ENCODE data around the gene ZNF610. TPM values are rescaled to one million over a fixed set of nuclear protein-coding genes. Genes with fewer than 3 reads are reported as not detected.
A peak's percentile ranks its signal among the peaks of the same experiment; 100 is the strongest.
"Not testable (repeated sequence)": the region's sequence is repeated elsewhere in the genome, so short reads cannot be mapped to it uniquely, and the experiment has no call there.

The ZNF610 gene
- total RNA-seq, 6 experiments from 2014 or later, result 0.16 to 0.51 (median 0.39) TPM; not detected in 1

DNA sequence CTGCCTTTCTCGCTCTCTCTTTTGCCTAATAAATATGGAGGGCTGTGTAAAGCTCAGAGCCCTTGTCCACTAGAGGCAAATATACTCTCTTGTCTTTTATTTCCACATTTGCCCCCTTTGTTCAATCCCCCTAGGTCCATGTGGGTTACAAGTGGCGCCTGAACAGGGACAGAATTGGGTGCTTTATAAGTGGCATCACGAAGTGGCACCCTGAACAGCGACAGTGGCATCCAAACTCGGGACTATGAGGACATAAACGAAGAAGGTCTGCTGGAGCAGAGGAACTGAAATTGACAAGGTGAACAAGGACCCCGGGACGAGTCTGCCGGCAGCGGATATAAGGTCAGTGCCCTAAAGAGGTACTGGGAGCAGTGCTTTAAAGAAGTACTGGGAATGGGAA lies 4.3 kb upstream of the ZNF610 start:
- Histone ChIP-seq H3K4me3 (no peak overlapping the region), H3K9me3 (peaks cover 0 to 62% (median 8%) of the 10 kb centered on the region in 4 donors), H3K27me3 (no peaks in the 10 kb centered on the region), H3K36me3 (no peaks in the 10 kb centered on the region), H3K4me1 (no peaks in the 10 kb centered on the region), H3K27ac (no peak overlapping the region)
- WGBS (ENCODE audit: insufficient coverage, low coverage, low lambda C conversion rate, missing lambda C conversion rate), result 82% methylated on average over 10 of the region's 10 CpGs
- TF ChIP-seq POLR2A (IDR thresholded peaks at IDR 0.05), result no peak
- no peak for TF ChIP-seq CTCF (IDR thresholded peaks at IDR 0.05)
- ATAC-seq (no peak), DNase-seq (no peak)
- intact Hi-C loops (cut with DNase I), result no loop called here

DNA sequence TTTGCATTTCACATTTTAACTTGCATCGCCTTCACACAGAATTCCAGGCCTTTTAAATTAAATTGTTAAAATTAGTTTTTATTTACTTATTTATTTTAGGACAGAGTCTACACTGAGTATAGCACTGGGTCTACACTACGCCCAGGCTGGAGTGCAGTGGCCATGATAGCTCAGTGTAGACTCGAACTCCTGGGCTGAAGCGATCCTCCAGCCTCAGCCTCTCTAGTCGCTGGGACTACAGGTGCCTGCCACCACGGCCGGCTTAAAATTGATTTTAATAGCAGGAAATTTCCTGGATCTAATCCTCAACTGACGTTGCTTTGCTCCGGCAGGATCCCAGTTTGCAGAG lies 301 bp upstream of the ZNF610 start:
- Histone ChIP-seq H3K4me3 (peak overlapping the region; percentile 44 to 54 (median 49)), H3K9me3 (peaks cover 0 to 31% (median 3%) of the 10 kb centered on the region in 4 donors), H3K36me3 (no peaks in the 10 kb centered on the region), H3K4me1 (no peaks in the 10 kb centered on the region), H3K27ac (peak overlapping the region in 1 of 3 donors; percentile 51), H3K27me3 (no peaks in the 10 kb centered on the region)
- 46% methylated on average over 9 of the region's 9 CpGs for WGBS (ENCODE audit: insufficient coverage, low coverage, low lambda C conversion rate, missing lambda C conversion rate)
- ATAC-seq, result peak in 1 of 4 donors; percentile 16
- DNase-seq, result no peak
- intact Hi-C loops (cut with DNase I), result no loop called here
- TF ChIP-seq CTCF (IDR thresholded peaks at IDR 0.05) (no peak), POLR2A (IDR thresholded peaks at IDR 0.05) (no peak)

- no peak for ATAC-seq
- DNase-seq, result no peak
- Histone ChIP-seq H3K27ac (peak overlapping the region in 1 of 3 donors; percentile 51), H3K36me3 (no peaks in the 10 kb centered on the region), H3K9me3 (peaks cover 0 to 20% (median 3%) of the 10 kb centered on the region in 4 donors), H3K4me3 (peak overlapping the region; percentile 44 to 54 (median 49)), H3K4me1 (no peaks in the 10 kb centered on the region), H3K27me3 (no peaks in the 10 kb centered on the region)
- intact Hi-C loops (cut with DNase I), result no loop called here
- 2% methylated on average over 9 of the region's 9 CpGs for WGBS (ENCODE audit: insufficient coverage, low coverage, low lambda C conversion rate, missing lambda C conversion rate)
- TF ChIP-seq POLR2A (IDR thresholded peaks at IDR 0.05), result no peak
- no peak for TF ChIP-seq CTCF (IDR thresholded peaks at IDR 0.05)
These were observed 843 bp downstream of the ZNF610 start for GRCh38 chr19:52336791-52337381.

DNA sequence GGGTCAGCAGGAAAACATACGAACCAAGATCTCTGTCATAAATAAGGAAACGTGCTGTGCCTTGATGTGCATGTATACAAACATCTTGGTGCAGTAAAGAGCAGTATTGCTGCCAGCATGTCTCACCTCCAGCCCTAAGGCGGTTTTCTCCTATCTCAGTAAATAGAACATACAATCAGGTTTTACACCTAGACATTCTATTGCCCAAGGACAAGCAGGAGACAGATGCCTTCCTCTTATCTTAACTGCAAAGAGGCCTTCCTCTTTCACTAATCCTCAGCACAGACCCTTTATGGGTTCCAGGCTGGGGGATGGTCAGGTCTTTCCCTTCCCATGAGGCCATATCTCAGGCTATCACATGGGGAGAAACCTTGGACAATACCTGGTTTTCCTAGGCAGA lies 3.0 kb downstream of the ZNF610 start:
- H3K36me3 ChIP-seq; H3K27me3 ChIP-seq; DNase-seq; H3K9me3 ChIP-seq; H3K4me1 ChIP-seq; H3K27ac ChIP-seq; ATAC-seq; H3K4me3 ChIP-seq; intact Hi-C loops (cut with DNase I): not testable (repeated sequence)
- WGBS (ENCODE audit: insufficient coverage, low coverage, low lambda C conversion rate, missing lambda C conversion rate), result 57% methylated on average over 3 of the region's 3 CpGs

DNA sequence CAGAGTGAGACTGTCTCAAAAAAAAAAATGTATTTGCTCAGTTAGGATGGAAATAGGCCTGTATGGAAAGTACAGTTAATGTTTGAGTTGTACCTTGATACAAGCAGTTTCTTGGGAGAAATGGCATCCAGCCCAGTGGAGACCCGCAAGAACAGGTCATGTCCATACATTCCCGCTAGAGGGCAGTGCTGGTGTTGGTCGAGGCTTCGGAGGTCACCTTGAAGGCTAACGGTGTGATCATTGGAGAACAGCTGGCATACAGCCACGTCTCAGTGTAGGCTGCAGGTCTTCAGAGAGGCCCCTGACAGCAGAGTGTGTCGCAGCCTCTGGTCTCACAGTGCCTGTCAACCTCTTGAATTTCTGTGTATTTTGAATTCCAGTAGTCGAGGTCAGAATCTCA lies 7.5 kb downstream of the ZNF610 start:
- DNase-seq, result no peak
- H3K36me3 ChIP-seq, result no peaks in the 10 kb centered on the region
- TF ChIP-seq CTCF (IDR thresholded peaks at IDR 0.05) (peak in 3 of 4 donors; percentile 13 to 30 (median 29)), POLR2A (IDR thresholded peaks at IDR 0.05) (no peak)
- 36% methylated on average over 7 of the region's 8 CpGs for WGBS (ENCODE audit: insufficient coverage, low coverage, low lambda C conversion rate, missing lambda C conversion rate)
- peak in 2 of 4 donors; percentile 23 to 47 for ATAC-seq
- no peak overlapping the region for H3K4me3 ChIP-seq
- no peaks in the 10 kb centered on the region for H3K4me1 ChIP-seq
- H3K27ac ChIP-seq, result no peak overlapping the region
- H3K9me3 ChIP-seq, result peaks cover 0 to 6% (median 0%) of the 10 kb centered on the region in 4 donors
- intact Hi-C loops (cut with DNase I), result no loop called here
- H3K27me3 ChIP-seq, result no peaks in the 10 kb centered on the region

All from right lobe of liver (tissue), 6 donors.